ENCODE measurements around the gene LRP1. TPM values are rescaled to one million over a fixed set of nuclear protein-coding genes. Genes with fewer than 3 reads are reported as not detected.

The LRP1 gene
- total and polyA plus RNA-seq, 2 experiments from 2014 or later = 26.6 to 145 TPM

DNA sequence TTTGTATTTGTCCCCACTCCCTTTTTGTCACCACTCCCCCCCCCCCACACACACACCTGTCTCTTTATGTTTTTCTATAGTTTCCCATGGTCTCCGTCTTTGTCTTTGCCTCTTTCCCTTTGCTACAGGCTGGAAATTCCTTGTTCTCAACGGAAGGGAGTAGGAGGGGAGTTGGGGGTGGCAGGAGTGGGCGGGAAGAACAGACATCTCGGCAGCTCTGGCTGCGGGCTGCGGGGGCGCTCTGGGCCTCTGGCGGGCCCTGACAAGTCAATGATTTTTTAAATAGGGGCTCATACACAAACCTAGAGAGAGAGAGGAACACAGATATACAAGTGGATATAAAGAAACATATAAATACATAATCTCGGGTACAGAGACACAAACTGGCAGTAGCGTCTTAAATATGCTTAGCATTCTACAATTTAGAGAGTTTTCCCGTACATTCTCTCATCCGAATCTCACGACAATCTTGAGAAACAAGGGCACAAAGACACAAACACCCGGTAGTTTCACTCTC, 41.7 kb upstream of the LRP1 start:
- Histone ChIP-seq H3K4me1 (ENCODE audit: insufficient read depth) (peaks cover 10% of the 10 kb centered on the region), H3K9me2 (ENCODE audit: insufficient read depth) (no peaks in the 10 kb centered on the region), H3K27me3 (ENCODE audit: insufficient read depth) (no peaks in the 10 kb centered on the region), H3K27ac (ENCODE audit: low read depth) (peak overlapping the region; percentile 88), H3F3A (replicated peaks; ENCODE audit: low read depth) (peaks cover 9% of the 10 kb centered on the region; the same call in 1 of the 2 replicates), H3K79me2 (replicated peaks; ENCODE audit: insufficient read depth) (peaks cover 8% of the 10 kb centered on the region; the same call in 1 of the 2 replicates), H3K4me3 (peak overlapping the region; percentile 77), H3K4me2 (peak overlapping the region; percentile 100), H4K20me1 (replicated peaks; ENCODE audit: insufficient read depth) (no peaks in the 10 kb centered on the region; the same call in 1 of the 2 replicates), H3K36me3 (ENCODE audit: insufficient read depth) (no peaks in the 10 kb centered on the region), H2AFZ (0 out of 2 replicates have a peak overlapping the region, but pooled peaks have one; percentile 52)
- TF ChIP-seq, protein P1, sequence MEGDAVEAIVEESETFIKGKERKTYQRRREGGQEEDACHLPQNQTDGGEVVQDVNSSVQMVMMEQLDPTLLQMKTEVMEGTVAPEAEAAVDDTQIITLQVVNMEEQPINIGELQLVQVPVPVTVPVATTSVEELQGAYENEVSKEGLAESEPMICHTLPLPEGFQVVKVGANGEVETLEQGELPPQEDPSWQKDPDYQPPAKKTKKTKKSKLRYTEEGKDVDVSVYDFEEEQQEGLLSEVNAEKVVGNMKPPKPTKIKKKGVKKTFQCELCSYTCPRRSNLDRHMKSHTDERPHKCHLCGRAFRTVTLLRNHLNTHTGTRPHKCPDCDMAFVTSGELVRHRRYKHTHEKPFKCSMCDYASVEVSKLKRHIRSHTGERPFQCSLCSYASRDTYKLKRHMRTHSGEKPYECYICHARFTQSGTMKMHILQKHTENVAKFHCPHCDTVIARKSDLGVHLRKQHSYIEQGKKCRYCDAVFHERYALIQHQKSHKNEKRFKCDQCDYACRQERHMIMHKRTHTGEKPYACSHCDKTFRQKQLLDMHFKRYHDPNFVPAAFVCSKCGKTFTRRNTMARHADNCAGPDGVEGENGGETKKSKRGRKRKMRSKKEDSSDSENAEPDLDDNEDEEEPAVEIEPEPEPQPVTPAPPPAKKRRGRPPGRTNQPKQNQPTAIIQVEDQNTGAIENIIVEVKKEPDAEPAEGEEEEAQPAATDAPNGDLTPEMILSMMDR (conservative IDR thresholded peaks at IDR 0.05; ENCODE audit: low read depth in 2 of 2) = peak; percentile 48 to 52
- peak; percentile 59 for TF ChIP-seq POLR2AphosphoS5 (IDR thresholded peaks at IDR 0.05; ENCODE audit: low read depth)
- TF ChIP-seq CREB1 (CRISPR knock-in tag; IDR thresholded peaks at IDR 0.05; ENCODE audit: low read depth) = no peak
- Mint-ChIP-seq H3K4me1 (peaks cover 25% of the 10 kb centered on the region), H3K9me3 (no peaks in the 10 kb centered on the region), H3K27ac (peak overlapping the region; percentile 88), H3K4me3 (peak overlapping the region; percentile 78), H3K27me3 (ENCODE audit: insufficient read depth, low read depth, poor library complexity) (peaks cover 18% of the 10 kb centered on the region), H3K36me3 (ENCODE audit: low read depth) (peaks cover 10% of the 10 kb centered on the region)
- peak; percentile 37 for ATAC-seq
- peak; percentile 90 for DNase-seq (ENCODE audit: low spot score)

DNA sequence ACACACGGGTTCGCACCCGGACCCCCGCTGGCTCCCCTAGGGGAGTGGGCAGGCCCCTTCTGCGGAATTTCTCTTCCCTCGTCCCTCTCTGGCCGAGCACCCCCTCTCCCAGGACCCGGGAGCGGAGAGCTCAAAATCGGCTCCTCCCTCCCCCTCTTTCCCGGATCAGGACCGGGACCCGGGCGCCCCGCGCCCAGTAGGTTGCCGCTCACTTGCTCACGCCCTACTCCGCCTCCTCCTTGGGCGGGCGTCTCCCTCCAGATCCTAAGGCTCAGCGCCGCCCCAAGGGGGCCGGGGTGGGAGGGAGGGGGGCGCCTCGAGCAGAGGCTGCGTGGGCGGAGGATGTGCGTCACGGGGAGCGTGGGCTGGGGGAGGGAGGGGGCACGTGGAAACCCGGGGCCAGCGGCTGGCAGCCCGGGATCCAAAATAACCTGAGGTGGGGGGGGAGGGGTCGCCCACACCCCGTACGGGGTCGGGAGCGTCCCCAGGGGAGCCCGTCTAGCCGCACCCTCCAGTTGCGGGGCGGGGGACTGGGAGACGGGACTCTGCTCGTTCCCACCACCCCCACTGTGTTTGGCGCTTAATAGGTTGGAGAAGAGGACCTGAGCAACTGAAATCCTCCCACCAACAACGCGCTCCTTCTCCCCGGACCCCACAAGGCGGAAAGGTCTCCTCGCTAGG, 41.1 kb upstream of the LRP1 start:
- H3K27me3 ChIP-seq (ENCODE audit: insufficient read depth) = no peaks in the 10 kb centered on the region
- H3K4me1 ChIP-seq (ENCODE audit: insufficient read depth) = peaks cover 10% of the 10 kb centered on the region
- peaks cover 8% of the 10 kb centered on the region; the same call in 1 of the 2 replicates for H3K79me2 ChIP-seq (replicated peaks; ENCODE audit: insufficient read depth)
- H3K4me1 Mint-ChIP-seq = peaks cover 30% of the 10 kb centered on the region
- peaks cover 20% of the 10 kb centered on the region for H3K27me3 Mint-ChIP-seq (ENCODE audit: insufficient read depth, low read depth, poor library complexity)
- peak overlapping the region; percentile 100 for H3K4me2 ChIP-seq
- no peaks in the 10 kb centered on the region for H3K9me2 ChIP-seq (ENCODE audit: insufficient read depth)
- no peaks in the 10 kb centered on the region for H3K36me3 ChIP-seq (ENCODE audit: insufficient read depth)
- H3K36me3 Mint-ChIP-seq (ENCODE audit: low read depth) = peaks cover 16% of the 10 kb centered on the region
- H3K4me3 Mint-ChIP-seq = peak overlapping the region; percentile 78
- ATAC-seq (peak; percentile 50), DNase-seq (ENCODE audit: low spot score) (peak; percentile 85)
- H4K20me1 ChIP-seq (replicated peaks; ENCODE audit: insufficient read depth) = no peaks in the 10 kb centered on the region; the same call in 1 of the 2 replicates
- peak overlapping the region; percentile 99 for H3K27ac ChIP-seq (ENCODE audit: low read depth)
- H3K9me3 Mint-ChIP-seq = no peaks in the 10 kb centered on the region
- peak overlapping the region; percentile 88 for H3K27ac Mint-ChIP-seq
- peak overlapping the region; percentile 52; the same call in 1 of the 2 replicates for H2AFZ ChIP-seq
- H3F3A ChIP-seq (replicated peaks; ENCODE audit: low read depth) = peaks cover 9% of the 10 kb centered on the region; the same call in 1 of the 2 replicates
- H3K4me3 ChIP-seq = peak overlapping the region; percentile 77
- TF ChIP-seq STAT1 (IDR thresholded peaks at IDR 0.05; ENCODE audit: unreplicated experiment) (no peak), NANOG (IDR thresholded peaks at IDR 0.05; ENCODE audit: borderline replicate concordance) (no peak), EZH2 (IDR thresholded peaks at IDR 0.05; ENCODE audit: low read depth, unreplicated experiment) (no peak), JUNB (IDR thresholded peaks at IDR 0.05; ENCODE audit: unreplicated experiment) (no peak), EZH2phosphoT487 (IDR thresholded peaks at IDR 0.05; ENCODE audit: unreplicated experiment) (no peak), POLR2AphosphoS5 (IDR thresholded peaks at IDR 0.05; ENCODE audit: low read depth) (no peak), CREB1 (CRISPR knock-in tag; IDR thresholded peaks at IDR 0.05; ENCODE audit: low read depth) (no peak)
- TF ChIP-seq, protein P1 (conservative IDR thresholded peaks at IDR 0.05; ENCODE audit: low read depth in 2 of 2) = no peak
- TF ChIP-seq, protein P2, sequence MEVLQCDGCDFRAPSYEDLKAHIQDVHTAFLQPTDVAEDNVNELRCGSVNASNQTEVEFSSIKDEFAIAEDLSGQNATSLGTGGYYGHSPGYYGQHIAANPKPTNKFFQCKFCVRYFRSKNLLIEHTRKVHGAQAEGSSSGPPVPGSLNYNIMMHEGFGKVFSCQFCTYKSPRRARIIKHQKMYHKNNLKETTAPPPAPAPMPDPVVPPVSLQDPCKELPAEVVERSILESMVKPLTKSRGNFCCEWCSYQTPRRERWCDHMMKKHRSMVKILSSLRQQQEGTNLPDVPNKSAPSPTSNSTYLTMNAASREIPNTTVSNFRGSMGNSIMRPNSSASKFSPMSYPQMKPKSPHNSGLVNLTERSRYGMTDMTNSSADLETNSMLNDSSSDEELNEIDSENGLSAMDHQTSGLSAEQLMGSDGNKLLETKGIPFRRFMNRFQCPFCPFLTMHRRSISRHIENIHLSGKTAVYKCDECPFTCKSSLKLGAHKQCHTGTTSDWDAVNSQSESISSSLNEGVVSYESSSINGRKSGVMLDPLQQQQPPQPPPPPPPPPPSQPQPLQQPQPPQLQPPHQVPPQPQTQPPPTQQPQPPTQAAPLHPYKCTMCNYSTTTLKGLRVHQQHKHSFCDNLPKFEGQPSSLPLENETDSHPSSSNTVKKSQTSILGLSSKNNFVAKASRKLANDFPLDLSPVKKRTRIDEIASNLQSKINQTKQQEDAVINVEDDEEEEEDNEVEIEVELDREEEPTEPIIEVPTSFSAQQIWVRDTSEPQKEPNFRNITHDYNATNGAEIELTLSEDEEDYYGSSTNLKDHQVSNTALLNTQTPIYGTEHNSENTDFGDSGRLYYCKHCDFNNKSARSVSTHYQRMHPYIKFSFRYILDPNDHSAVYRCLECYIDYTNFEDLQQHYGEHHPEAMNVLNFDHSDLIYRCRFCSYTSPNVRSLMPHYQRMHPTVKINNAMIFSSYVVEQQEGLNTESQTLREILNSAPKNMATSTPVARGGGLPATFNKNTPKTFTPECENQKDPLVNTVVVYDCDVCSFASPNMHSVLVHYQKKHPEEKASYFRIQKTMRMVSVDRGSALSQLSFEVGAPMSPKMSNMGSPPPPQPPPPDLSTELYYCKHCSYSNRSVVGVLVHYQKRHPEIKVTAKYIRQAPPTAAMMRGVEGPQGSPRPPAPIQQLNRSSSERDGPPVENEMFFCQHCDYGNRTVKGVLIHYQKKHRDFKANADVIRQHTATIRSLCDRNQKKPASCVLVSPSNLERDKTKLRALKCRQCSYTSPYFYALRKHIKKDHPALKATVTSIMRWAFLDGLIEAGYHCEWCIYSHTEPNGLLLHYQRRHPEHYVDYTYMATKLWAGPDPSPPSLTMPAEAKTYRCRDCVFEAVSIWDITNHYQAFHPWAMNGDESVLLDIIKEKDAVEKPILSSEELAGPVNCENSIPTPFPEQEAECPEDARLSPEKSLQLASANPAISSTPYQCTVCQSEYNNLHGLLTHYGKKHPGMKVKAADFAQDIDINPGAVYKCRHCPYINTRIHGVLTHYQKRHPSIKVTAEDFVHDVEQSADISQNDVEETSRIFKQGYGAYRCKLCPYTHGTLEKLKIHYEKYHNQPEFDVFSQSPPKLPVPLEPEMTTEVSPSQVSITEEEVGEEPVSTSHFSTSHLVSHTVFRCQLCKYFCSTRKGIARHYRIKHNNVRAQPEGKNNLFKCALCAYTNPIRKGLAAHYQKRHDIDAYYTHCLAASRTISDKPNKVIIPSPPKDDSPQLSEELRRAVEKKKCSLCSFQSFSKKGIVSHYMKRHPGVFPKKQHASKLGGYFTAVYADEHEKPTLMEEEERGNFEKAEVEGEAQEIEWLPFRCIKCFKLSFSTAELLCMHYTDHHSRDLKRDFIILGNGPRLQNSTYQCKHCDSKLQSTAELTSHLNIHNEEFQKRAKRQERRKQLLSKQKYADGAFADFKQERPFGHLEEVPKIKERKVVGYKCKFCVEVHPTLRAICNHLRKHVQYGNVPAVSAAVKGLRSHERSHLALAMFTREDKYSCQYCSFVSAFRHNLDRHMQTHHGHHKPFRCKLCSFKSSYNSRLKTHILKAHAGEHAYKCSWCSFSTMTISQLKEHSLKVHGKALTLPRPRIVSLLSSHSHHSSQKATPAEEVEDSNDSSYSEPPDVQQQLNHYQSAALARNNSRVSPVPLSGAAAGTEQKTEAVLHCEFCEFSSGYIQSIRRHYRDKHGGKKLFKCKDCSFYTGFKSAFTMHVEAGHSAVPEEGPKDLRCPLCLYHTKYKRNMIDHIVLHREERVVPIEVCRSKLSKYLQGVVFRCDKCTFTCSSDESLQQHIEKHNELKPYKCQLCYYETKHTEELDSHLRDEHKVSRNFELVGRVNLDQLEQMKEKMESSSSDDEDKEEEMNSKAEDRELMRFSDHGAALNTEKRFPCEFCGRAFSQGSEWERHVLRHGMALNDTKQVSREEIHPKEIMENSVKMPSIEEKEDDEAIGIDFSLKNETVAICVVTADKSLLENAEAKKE (CRISPR knock-in tag; IDR thresholded peaks at IDR 0.05) = no peak
